Measurements from ENCODE around the gene NYAP1.

The NYAP1 gene

GRCh38 chr7:100464210-100464660 is 19.5 kb upstream of the NYAP1 start, which contains the start of gene SPACDR:
SPACDR (minus strand) TSS chr7:100464260; CDS start chr7:100464025, 235 bp downstream.
- no peak for DNase-seq

GRCh38 chr7:100464791-100465190 is 18.9 kb upstream of the NYAP1 start:
- DNase-seq, result no peak

- no peak for DNase-seq
Measured at GRCh38 chr7:100465299-100465698, 18.4 kb upstream of the NYAP1 start.

- no peak for DNase-seq
Measured at GRCh38 chr7:100465702-100466311, 17.9 kb upstream of the NYAP1 start.

- no peak for DNase-seq
Measured at GRCh38 chr7:100466653-100467605, 16.8 kb upstream of the NYAP1 start.

GRCh38 chr7:100467638-100468373 is 15.9 kb upstream of the NYAP1 start:
- no peak for DNase-seq

GRCh38 chr7:100469227-100470044 is 14.3 kb upstream of the NYAP1 start:
- DNase-seq, result peak; percentile 86

- no peak for DNase-seq
Measured at GRCh38 chr7:100471021-100471420, 12.7 kb upstream of the NYAP1 start.

GRCh38 chr7:100472121-100472851 is 11.4 kb upstream of the NYAP1 start:
- DNase-seq, result no peak

- DNase-seq, result no peak
Measured at GRCh38 chr7:100472854-100473499, 10.8 kb upstream of the NYAP1 start.

- DNase-seq, result peak; percentile 21
Measured at GRCh38 chr7:100475549-100475948, 8.2 kb upstream of the NYAP1 start.

GRCh38 chr7:100476101-100476780 is 7.5 kb upstream of the NYAP1 start:
- DNase-seq, result no peak

GRCh38 chr7:100476903-100477870 is 6.5 kb upstream of the NYAP1 start:
- DNase-seq, result peak; percentile 52

- DNase-seq, result no peak
Measured at GRCh38 chr7:100477871-100478267, 5.9 kb upstream of the NYAP1 start.

GRCh38 chr7:100478958-100479660 is 4.6 kb upstream of the NYAP1 start, which contains the start of gene TSC22D4:
TSC22D4 (minus strand) TSS chr7:100479214; CDS start chr7:100478038, 1,176 bp downstream.
- peak; percentile 89 for DNase-seq

GRCh38 chr7:100481466-100481865 is 2.3 kb upstream of the NYAP1 start:
- DNase-seq, result no peak

GRCh38 chr7:100482728-100483089 is 1.0 kb upstream of the NYAP1 start:
- no peak for DNase-seq

- DNase-seq, result peak; percentile 84
Measured at GRCh38 chr7:100483090-100483721, 521 bp upstream of the NYAP1 start.

Data from activated naive CD4-positive, alpha-beta T cell treated with Interleukin-2 at 50 U/mL for 16 hours (primary cell).